Medulla oblongata (tissue), 1 donor: ENCODE measurements around the gene EIF5.
A peak's percentile ranks its signal among the peaks of the same experiment; 100 is the strongest.

ENCODE experiments used
- DNase-seq: peaks from one replicate; pipeline ENCODE4 v3.0.0-alpha.2; 2015; ENCODE audit errors: extremely low spot score

EIF5 gene

DNA sequence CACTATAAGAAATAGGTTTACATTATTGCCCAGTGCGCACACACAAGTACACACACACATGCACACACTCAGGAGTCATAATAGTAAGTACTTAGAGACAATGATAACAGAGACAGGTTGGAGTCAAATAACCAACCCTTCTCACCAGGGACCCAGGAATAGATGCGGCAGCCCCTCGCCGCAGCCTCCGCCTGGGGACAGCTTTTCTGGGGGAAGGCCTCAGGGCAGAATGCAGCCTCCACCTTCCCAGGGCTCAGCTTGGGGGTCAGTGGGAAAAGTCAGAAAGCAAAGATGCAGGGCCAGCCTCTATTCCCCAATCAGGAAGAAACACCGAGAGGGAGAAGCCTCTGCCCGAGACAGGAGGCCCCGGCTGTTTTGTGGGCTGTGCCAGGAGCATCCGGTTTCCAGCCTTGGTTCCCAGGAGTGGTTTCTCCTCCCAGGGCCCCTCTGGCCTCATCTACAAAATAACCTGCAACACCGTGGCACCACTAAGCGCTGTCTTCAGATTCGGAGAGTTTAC is 23.4 kb upstream of the EIF5 start:
- DNase-seq, result no peak

DNA sequence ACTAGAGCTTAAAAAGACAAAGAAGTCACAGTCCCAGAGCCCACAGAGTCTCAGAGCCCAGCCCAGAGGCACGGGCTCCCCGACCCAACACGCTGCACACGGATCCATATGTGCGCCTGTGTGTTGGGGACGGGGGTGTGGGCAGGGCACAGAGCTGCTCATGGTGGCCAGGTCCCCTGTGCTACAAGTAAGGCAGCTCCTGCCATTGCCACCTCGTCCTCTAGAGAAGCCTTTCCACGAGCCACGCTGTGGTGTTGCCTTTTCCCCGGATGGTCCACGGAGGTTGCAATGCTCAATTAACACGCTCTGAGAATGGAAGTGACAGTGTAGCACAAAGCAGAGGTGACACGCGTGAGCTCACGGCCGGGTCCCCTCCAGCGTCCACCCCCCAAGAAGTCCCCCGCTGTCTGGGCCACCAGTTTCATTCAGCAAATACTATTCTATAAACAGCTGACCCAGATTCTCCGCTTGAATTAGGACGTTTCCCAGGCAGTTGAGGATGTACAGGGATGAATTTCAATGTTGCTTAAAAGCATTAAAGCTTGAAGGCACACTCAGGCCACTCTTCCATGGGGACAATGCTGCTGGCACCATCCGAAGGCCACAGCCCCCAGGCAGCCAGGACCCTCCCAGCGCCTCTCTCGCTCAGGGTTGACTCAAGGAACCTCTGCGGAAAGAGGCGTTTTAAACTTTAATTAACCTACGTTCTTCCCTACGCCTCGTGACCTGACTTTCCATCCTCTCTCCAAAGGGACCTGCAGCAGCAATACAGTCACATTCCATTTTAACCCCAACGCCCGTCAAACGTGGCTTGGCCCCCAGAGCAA is 22.7 kb upstream of the EIF5 start:
- peak; percentile 57 for DNase-seq

DNA sequence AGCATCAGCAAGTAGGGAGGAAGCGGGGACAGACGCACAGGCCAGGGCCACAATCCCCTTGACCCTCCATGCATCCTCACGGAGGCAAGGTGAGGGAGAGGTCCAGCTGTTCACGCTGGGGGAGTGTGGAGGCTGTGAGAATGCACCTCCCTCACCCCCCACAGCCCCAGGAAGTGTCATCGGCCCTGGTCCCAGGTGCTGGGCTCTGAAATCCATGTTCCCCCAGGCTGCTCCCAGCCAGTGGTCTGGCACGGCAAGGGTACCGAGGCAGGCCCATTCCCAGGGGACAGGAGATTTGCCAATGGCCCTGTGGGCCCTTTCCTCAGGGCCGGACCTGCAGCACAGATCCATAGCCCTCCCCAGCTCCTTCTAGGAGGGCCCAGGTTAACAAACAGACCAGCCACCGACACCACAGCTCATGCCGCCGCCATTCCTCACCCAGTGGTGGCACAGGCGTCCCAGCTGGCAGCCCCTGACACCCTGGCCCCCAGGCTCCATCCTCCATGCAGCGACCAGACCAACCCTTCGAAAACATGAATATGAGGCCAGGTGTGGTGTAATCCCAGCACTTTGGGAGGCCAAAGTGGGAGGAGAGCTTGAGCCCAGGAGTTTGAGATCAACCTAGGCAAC is 21.9 kb upstream of the EIF5 start:
- DNase-seq, result no peak

DNA sequence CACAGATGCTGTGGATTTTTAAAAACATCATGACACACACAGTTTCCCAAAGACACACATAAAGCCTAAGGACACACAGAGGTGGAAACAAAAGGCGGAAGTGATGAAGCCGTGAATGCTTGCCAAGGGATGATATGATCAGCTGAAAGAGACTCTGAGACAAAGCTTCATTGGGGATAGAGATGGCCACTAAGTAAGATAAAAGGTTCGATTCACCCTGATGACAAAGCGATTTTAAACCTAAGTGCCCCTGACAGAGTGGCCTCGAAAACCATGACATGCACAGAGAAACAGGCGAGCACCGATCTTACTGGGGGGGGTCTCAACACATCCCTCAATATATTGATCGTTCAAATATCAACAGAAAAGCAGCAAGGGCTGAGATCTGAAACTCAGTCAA is 20.3 kb upstream of the EIF5 start:
- peak; percentile 40 for DNase-seq

DNA sequence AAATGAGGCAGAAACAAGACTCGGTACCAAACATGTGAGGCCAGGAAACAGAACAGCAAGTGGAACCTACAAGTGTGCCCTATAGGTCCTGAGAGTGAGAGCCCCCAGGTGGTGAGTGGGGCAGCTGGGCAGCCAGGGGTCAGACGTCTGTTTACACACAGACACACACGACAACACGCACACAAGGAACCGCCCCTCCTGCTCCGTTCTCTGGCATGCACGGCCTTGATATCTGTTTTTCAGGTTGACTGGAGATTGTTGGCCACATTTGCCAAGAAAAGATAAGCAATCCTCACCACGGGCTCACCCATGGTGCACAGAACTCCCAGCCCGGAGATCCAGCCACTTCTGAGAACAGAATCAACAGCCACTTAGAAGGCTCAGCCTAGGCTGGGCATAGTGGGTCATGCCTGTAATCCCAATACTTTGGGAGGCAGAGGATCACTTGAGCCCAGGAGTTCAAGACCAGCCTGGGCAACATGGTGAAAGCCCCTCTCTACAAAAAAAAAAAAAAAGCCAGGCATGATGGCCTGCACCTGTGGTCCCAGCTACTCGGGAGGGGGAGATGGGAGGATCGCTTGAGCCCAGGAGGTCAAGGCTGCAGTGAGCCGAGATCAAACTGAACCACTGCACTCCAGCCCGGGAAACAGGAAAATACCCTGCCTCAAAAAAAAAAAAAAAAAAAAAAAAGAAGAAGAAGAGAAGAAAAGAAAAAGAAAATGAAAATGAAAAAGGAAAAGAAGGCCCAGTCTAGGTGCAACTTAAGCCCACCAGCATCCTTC is 19.4 kb upstream of the EIF5 start:
- no peak for DNase-seq

DNA sequence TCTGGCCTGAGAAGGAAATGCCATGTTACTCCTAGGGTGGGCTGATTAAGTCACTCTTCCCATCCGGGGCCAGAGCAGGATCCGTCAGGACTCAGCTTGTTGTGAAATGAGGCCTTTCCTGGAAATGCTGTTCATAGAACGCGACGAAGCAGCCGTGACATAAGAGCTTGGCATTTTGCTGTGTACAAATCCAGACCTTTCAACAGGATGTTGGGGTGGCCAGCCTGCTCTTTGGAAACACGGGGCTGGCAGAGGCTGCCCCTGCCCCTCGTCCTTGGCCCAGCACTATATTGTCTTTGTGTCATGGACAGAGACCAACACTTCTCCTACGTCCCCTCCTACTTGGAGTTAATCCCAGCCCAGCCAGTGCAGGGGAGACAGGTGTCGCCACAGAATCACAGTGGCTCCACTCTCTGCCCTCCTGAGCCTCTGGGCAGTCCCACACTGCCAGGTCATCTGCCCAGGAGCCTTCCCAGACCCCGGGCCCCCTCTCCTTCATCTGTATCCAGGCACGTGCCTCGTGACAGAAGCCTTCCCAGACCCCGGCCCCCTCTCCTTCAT is 18.6 kb upstream of the EIF5 start:
- DNase-seq, result no peak

DNA sequence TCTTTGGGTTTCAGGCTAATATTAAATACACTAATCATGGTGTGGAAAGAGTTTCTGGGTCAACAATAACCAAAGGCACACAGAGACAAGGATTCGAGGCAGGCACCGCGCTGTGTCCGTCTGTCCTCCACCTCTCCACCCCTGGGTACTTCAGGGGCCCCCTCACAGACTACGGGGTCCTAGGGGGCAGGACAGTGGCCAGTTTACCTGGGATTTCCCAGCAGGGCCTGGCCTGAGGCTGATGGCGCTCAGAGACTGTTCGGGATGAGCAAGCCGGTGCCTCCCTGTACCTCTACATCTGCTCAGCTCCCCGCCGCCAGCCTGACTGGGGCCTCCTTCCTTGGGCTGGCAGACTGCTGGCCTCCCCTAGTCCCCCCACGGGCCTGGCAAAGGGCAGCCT is 18.1 kb upstream of the EIF5 start:
- no peak for DNase-seq

DNA sequence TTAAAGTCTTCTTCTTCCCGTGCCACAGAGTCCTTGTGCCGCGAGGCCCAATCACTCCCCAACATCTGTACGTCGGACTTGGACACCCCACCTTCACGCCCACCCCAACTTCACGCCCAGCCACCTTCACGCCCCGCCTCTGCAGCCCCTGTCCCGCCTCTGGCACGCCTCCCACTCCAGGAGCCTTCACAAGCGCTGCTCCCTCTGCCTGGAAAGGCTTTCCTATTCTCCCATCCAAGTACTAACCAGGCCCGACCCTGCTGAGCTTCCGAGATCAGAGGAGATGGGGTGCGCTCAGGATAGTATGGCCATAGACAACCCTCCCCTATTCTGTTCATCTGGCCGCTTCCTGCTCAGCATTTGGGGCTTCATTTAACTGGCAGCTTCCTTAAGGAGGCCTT is 17.3 kb upstream of the EIF5 start:
- DNase-seq, result no peak

DNA sequence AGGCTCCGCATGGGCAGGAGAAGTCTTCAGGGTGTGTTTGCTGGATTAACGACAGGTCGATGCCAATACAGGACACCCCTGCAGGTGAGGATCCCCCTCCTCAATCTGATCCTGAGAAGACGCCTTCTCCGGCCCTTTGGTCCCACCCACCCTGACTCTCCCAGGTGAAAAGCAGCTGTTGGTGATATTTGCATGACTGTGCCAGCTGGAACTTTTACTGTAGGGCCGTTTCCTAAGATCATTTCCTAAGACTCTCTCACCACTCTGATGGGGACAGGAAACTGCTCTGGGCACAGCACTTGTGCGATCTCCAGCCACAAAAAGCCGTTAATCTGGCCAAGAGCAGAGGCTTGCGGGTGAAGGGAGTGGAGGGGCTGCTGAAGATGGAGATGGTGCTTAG is 16.8 kb upstream of the EIF5 start:
- no peak for DNase-seq

DNA sequence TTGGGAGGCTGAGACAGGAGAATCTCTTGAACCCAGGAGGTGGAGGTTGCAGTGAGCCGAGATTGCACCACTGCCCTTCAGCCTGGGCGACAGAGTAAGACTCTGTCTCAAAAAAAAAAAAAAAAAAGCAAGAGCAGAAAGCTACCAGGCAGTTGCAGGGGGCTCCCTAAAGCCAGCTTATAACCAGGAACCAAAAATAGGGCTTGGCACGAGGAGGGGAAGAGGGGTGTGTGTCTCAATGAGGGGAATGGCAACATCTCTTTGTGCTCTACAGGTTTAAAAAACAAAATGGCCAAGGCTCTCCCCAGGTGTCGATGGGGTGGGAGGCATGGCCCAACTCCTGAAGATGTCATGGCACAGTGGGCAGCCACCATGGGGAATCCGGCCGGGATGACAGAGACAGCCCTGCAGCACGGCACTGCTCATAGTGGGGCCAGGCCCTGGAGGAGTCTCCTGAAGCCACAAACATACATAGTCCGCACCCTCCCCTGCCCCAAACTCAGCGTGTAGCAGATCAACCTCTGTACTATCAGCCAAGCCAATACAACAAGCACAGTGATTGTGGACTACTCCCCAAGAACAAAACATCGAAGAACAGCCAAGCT is 16.0 kb upstream of the EIF5 start:
- DNase-seq, result no peak

DNA sequence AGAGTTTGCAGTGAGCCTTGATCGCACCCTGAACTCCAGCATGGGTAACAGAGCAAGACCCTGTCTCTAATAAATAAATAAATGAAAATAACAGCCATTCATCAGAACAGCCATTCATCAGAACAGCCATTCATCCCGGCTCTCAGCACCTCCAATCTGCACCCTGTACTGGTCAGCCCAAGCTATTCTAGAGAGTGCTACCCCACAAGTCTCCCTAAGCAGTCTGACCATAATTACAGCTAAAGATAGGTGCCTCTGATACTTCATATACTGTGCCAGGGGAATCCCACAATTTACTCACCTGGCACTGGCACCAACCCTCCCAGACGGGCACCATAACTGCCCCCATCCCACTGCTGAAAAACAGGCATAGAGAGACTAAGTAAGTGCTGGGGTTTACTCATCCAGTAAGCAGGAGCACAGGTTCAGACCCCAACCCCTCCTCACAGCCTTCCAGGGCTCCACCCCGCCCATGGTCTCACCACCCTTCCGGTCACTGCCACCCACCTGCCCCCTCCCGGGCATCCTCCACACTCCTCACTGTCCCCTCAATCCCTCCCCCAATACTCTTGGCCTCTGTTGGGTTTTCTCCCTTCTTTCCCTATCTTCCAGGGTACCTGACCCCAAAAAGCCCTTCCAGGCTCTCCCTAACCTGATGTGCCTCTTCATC is 15.2 kb upstream of the EIF5 start:
- DNase-seq, result no peak

DNA sequence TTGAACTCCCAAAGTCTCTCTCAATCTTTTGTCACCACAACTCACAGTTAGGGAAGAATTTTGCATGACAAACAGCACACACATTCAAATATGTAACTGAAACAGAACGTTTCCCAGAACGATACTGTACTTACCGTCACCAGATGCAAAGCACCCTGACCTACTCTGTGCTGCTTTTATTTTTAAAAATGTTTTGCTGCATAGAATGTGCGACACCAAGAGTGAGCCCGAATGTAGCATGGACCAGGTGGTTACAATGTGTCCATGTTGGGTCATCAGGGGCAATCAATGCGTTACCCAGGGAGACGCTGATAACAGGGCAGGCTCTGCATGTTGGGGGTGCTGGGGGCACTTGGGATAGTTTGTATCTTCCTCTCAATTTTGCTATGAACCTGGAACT is 14.6 kb upstream of the EIF5 start:
- DNase-seq, result no peak

DNA sequence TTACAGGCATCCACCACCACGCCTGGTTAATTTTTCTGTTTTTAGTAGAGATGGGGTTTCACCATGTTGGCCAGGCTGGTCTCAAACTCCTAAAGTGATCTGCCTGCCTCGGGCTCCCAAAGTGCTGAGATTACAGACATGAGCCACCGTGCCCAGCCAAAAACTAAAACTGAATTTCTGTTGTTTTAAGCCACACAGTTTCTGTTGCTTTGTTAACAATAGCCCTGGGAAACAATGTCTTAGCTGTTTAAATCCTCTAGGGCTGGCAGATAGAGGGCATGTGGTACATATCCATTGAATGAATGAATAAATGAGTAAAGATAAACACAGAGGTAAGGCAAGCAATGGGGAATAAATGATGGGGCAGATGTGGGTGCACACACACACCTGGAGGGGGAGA is 8.0 kb upstream of the EIF5 start:
- DNase-seq, result peak; percentile 63

DNA sequence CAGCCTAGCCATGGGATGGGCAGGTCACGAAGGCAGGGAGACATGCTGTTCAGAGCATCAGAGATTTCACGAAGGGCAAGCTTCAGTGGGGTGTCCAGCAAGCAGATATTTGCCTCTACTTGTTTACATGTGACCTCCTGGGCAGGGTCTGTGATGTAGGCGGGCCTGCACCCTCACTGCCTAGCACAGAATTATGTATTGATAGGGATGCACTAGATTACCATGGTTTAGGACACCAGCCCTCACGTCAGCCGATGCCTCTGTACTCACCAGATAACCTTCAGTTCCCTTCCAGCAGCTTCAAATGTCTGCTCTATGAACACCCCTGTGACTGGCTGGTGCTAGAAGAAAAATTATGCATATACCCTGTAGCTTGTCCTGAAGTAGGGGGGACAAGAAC is 5.1 kb upstream of the EIF5 start:
- no peak for DNase-seq

DNA sequence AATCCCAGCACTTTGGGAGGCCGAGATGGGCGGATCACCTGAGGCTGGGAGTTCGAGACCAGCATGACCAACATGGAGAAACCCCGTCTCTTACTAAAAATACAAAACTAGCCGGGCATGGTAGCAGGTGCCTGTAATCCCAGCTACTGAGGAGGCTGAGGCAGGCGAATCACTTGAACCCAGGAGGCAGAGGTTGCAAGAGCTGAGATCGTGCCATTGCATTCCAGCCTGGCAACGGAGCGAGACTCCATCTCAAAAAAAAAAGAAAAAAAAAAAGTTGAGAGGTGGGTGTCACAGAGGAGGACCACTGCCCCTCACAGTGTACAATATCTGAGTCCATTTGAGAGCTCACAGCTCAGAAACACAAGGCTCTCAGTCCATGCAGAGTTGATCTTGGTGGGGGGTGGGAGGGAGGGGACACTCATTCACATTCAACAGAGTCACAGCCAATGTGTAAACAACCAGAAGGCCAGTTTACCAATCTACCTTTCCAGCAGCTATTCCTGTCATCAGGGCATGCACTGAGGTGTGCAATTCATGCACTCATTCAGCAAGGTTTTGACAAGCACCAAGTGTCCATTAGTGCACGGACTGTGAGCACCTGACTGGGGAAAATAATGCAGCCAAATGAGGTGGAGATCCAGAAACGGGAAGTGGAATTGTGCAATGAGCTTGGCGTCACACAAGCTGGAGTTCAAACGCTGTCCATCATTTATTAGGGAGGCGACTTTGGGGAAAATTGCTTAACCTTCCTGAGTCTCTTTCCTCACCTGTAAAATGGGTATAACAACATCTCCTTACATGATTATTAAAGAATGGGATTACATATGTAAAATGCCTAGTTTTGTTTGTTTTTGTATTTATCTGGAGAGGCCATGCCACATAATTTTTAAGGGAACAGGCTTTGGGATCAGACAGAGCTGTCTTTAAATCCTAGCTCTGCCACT is 4.4 kb upstream of the EIF5 start:
- peak; percentile 66 for DNase-seq

DNA sequence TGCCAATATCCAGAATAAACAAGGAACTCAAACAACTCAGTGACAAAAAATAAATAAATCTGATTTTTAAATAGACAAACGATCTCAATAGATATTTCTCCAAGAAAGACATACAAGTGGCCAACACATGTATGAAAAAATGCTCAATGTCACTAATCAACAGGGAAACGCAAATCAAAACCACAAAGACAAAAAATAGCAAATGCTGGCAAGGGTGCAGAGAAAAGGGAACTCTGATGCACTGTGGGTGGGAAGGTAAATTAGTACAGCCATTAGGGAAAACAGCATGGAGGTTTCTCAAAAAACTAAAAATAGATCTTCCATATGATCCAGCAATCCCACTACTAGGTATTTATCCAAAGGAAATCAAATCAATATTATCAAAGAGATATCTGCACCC is 3.5 kb upstream of the EIF5 start:
- no peak for DNase-seq

DNA sequence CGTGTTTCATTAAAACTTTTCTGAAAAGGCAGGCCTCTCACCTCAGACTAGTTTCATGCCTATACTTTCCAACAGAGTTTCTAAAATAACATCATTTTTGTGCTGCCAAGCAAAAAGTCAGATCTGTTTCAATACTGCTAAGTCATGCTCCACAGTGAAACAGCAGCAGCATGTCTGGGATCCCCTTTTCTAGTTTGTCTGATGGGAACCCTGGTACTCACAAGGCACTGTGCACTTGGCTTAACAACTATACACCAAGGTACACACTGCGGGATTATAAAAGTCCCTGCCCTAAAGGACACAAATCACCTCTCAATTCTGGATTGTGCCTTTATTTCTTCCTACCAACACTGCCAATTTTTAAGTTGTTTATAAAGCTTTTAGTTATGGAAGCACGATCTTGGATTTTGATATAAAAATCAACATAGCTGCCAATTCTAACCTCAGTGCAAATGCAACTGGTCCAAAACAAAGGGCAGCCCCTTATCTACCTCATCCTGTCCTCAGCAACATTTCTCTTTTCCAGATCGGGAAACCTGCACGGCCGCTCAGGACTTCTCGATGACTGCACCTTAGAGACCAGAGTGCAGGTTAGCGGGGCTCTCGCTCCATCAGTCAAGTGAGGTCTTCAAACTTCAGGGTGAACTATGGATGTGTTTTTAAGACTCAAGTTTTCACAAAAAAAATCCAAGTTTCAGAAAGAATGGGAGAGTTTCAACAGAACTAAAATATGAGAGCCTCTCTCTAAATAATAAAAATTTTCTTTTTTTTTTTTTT is 1.7 kb upstream of the EIF5 start:
- no peak for DNase-seq

DNA sequence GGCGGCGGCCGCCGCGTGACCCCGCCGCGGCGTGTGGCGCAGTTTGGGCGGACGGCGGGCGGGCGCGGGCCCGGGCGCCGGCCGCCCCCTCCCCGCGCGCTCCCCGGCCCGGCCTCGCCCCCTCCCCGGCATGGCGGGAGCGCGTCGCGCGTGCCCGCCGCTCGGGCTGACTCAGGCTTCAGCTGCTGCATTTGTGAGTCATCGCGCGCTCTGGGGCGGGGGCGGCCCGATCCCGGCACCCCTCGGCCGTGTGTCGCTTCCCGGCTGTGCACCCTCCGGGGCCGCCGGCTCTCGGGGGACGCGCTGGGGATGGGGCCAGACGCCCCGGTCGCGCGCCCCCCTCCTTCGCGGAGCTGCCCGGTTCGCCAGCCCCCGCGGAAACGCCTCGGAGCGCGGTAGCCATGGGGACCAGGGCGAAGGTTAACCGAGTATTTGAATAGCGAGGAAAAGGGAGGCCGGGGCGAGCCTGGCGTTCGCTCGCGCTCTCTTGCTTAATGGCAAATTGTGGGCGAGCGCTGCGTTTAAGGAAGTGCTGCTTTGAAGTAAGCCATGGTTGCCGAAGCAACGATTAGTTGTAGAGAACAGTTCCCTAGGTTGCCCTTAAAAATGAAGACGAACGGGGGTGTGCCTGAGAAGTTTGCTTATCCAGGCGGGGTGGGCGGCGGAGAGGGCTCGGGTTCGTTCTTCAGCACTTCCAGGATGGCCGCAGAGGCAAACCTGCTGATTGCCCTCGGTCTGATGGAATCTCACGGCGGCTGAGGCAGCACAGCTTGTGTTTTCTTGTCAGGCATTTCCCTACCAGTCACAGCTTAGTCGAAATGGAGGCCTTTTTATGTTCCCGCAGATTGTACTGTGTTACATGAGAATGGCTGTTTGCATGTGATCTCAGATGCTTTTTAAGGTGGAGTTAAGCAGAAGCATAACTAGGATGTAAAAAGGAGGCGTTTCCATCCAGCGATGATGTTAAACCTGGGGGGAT is 896 bp downstream of the EIF5 start:
- peak; percentile 65 for DNase-seq
